Measurements from ENCODE around the gene OR52I2.

DNA sequence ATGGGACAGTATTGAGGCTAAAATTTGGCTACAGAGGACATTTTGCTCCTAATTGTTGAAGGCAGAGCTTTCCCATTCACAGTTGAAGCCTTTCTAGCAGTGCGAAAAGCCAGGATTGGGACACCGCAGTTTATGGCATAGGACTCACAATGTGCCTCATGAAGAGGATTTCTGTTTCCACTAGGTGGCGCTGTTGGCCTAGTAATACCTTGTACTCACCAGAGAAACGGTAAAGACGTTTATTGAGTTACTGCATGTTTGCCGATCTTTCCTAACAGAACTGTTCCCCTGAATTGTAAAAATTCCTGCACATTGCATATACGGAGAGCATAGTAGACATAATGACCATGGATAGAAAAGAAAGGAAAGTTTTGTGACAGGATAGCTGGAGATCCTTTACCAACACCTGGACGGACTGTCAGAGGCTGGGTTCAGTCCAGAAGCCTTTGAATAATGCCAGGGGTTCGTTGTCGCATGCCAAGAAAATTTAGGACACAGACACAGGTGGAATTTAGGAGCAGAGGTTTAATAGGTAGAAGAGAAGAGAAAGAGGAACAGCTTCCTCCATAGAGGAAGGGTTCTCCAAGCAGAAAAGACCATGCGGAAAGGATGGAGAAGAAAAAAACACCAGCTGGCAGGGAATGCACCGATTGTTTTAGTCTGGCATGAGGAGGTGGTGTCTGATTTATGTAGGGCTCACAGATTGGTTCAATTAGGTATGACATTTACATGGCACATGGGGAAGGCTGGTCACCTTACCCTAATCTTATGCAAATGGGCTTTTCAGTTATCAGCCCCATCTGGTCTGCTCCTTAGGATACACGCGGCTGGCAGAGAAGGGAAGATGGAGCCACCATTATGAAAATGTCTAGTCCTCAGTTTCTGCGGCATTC, 44.9 kb downstream of the OR52I2 start:
- TF ChIP-seq, protein P1, sequence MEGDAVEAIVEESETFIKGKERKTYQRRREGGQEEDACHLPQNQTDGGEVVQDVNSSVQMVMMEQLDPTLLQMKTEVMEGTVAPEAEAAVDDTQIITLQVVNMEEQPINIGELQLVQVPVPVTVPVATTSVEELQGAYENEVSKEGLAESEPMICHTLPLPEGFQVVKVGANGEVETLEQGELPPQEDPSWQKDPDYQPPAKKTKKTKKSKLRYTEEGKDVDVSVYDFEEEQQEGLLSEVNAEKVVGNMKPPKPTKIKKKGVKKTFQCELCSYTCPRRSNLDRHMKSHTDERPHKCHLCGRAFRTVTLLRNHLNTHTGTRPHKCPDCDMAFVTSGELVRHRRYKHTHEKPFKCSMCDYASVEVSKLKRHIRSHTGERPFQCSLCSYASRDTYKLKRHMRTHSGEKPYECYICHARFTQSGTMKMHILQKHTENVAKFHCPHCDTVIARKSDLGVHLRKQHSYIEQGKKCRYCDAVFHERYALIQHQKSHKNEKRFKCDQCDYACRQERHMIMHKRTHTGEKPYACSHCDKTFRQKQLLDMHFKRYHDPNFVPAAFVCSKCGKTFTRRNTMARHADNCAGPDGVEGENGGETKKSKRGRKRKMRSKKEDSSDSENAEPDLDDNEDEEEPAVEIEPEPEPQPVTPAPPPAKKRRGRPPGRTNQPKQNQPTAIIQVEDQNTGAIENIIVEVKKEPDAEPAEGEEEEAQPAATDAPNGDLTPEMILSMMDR (IDR thresholded peaks at IDR 0.05): peak; percentile 69
- TF ChIP-seq EZH2 (IDR thresholded peaks at IDR 0.05; ENCODE audit: borderline replicate concordance, insufficient read depth, low read depth, low read length, poor library complexity, severe bottlenecking): no peak
